IMR-90 (cell line): Measurements from ENCODE around the gene ZNF362.

Source experiments
- FOS ChIP-seq: fragments of 150-350 bp; IDR thresholded peaks from 2 replicates; pipeline ENCODE4 v1.6.1; 2016; ENCODE audit warnings: low read depth, low read length
- POLR2A ChIP-seq: IDR thresholded peaks from 2 replicates; pipeline ENCODE4 v1.6.1; 2012; ENCODE audit warnings: mild to moderate bottlenecking, low read depth, low read length
- TF ChIP-seq, protein P1 (sequence below): conservative IDR thresholded peaks from 2 replicates; pipeline ENCODE4 v1.5.1; 2012; ENCODE audit warnings: mild to moderate bottlenecking, low read depth, low read length, improper control_type of control experiment

DNA sequence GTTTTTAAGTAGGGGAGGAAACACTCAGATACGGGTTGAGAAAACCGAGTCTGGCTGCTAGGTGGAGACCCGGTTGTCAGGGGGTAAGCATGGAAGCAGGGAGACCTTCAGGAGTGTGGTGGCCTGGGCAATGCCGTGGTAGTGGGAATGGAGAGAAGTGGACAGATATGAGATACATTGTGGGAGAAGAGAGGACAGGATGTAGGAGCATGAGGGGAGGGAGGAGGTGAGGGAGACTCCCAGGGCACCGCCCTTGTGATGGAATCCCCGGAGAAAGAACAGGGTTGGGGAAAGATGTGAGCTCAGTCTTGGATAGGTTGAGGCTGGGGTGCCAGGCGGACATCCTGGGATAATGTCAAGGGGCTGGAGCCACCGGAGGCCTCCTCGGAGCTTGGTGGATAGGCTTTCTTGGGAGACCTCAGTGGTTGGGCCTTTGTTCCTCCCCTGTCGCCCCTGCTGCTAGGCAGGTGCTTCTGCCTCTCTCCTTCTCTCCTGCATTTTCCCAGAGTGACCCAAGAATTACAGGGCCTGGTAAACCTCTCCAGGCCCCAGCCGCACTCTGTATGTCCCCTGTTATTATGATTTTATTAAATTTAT is 21.3 kb downstream of the ZNF362 start:
- TF ChIP-seq, protein P1, sequence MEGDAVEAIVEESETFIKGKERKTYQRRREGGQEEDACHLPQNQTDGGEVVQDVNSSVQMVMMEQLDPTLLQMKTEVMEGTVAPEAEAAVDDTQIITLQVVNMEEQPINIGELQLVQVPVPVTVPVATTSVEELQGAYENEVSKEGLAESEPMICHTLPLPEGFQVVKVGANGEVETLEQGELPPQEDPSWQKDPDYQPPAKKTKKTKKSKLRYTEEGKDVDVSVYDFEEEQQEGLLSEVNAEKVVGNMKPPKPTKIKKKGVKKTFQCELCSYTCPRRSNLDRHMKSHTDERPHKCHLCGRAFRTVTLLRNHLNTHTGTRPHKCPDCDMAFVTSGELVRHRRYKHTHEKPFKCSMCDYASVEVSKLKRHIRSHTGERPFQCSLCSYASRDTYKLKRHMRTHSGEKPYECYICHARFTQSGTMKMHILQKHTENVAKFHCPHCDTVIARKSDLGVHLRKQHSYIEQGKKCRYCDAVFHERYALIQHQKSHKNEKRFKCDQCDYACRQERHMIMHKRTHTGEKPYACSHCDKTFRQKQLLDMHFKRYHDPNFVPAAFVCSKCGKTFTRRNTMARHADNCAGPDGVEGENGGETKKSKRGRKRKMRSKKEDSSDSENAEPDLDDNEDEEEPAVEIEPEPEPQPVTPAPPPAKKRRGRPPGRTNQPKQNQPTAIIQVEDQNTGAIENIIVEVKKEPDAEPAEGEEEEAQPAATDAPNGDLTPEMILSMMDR = no peak
- no peak for TF ChIP-seq FOS
- no peak for TF ChIP-seq POLR2A
